Anterior cingulate cortex (tissue), 58 donors: ENCODE data around the gene CADPS.
A peak's percentile ranks its signal among the peaks of the same experiment; 100 is the strongest.

Source experiments
- DNase-seq, 58 donors: peaks; one replicate each; lab custom pipeline; 2025; lab: John Stamatoyannopoulos, UW

CADPS gene

DNA sequence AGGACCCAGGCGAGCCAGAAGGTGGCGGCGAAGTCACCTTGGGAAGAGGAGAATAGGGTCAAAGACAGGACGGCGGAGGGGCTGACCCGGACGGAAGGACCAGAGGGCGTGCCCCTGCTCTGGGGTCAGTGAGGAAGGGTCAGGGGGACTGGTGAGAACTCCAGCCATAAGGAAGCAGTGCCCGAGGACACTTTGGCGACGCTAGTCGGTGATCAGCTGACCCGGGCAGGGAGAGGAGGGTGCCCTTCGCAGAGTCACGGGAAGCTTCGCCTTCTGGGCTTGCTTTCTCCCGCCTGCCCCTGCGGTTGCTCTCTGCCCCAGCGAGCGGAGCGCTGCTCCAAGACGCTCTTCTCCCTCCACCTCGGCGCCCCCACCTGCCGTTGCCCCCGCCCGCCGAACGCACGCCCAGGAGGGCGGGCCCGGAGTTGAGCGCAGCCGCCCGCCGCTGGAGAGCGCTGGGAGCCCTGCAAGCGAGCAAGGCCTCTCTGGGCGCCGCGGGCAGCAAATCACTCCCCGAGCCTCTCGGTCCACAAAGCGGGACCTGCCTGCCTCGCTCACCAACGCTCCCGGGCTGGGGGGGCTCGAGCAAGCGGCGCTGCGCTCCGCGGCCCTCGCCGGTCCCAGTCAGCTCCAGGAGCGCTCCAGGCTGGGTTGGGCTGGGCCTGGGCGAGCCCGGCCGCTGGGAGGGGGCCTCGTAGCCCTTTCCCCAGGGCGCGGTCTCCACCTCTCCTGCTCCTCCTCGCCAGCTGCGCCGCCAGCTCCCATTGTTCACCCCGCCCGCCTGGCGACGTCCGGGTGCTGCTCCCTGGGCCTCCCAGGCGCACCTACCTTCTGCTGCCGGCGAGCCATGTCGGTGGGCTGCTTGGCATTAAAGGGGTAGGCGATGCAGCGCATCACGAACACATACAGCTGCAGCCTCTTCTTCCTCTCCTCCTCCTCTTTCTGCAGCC is 1.2 kb downstream of the CADPS start:
- DNase-seq, result peak in 57 of 58 donors; percentile 8 to 80 (median 52)

- DNase-seq, result peak in 10 of 58 donors; percentile 9 to 60 (median 29)
Observed at GRCh38 chr3:62873451-62873760, 1.8 kb downstream of the CADPS start.

DNA sequence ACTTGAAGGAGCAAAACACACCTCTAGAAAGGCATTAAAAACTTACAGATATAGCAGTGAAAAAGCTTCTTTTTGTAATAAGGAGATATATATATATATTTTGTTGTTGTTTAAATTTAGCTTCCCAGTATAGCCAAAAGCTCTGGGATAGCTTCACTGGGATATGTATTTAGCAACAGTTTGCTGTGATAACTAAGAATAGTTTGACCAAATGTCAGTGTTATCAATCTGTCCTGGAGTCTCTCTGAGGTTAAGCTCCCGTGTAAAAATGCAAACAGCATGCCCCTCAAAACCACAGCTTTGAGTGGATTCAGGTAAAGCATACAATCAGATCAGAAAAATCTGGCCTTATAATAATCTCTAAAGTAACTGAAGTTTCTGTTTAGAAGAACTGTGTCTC is 2.9 kb downstream of the CADPS start:
- DNase-seq, result no peak

DNA sequence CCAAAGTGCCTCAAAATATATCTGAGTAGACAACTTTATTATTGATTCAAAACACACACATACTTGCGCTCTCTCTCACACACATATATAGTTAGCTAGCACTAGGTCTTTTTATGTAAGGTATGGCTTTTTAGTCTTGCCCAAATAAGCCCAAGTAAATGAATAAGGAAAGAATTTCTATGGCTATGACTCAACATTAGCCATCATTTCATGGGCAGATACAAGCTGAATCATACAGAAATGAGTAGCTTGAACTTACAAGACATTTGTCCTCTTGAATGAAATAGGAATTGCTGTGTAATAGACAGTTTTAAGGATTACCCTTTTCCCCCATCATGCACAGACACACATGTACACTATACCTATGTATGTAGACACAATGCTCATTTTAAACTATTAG is 4.9 kb downstream of the CADPS start:
- DNase-seq, result no peak

DNA sequence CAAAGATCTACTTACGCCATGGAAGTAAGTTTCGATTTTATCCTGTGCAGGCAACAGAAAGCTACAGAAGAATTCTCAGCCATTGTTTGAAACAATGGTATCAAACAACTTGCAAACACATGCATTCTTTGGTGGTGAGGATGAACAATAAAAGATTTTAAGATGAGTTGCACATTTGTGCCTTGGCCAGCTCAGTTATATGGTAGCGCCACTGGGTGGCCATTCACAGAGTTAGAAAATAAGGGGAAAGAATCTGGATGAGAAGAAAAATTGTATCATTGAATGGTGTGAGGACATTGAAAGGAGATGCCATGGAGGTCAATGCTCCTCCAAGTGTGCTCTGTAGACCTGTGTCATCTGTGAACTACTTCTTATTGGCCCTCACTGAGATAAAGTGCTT is 11.6 kb downstream of the CADPS start:
- DNase-seq, result no peak

DNA sequence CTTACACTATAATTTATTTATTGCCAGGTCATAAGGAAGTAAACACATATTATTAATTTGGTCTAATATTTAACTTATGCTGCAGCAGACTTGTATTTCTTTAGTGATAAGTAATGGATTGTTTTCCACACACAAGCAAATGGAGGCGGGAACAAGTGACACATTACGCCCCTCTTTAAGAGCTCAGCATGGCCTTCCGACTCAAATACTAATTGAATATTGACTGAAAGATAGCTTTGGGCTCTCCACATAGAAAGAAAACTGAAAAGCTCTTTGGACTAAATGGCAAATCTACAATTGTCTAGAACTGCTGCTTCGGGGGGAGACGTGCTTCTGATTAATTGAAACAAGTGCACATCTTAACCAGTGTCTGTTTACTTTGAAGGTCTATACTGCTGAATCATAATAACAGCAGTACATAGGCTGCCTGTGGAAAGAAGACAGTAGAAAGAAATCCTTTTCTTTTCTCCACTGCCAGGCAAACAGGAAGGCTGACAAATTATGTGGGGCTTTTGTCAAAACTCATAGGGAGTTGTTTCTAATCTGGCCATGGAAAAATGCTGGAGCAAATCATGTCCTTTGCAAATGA is 15.9 kb downstream of the CADPS start:
- DNase-seq, result no peak

GRCh38 chr3:62845996-62846395 is 29.2 kb downstream of the CADPS start:
- DNase-seq, result no peak

GRCh38 chr3:62843508-62843907 is 31.7 kb downstream of the CADPS start:
- peak in 1 of 58 donors; percentile 1 for DNase-seq

DNA sequence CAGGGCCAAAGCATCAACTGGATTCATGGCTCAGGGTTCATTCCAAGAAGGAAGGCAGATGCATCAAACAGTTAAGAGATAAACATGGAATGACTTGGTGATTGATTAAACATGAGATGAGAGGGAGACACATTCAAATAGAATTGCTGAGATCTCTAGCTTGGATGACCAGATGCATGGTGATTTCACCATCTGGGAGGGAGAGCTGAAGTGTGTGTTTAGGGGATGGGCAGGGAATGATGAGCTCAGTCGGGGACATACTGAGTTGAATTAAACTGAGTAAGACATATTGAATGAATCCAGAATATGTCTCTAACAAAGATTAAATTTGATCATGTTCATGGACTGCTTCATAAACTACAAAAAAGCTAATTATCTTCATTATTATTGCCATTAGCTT is 35.5 kb downstream of the CADPS start:
- DNase-seq, result no peak

- DNase-seq, result no peak
Observed at GRCh38 chr3:62837145-62837787, 38.0 kb downstream of the CADPS start.

DNA sequence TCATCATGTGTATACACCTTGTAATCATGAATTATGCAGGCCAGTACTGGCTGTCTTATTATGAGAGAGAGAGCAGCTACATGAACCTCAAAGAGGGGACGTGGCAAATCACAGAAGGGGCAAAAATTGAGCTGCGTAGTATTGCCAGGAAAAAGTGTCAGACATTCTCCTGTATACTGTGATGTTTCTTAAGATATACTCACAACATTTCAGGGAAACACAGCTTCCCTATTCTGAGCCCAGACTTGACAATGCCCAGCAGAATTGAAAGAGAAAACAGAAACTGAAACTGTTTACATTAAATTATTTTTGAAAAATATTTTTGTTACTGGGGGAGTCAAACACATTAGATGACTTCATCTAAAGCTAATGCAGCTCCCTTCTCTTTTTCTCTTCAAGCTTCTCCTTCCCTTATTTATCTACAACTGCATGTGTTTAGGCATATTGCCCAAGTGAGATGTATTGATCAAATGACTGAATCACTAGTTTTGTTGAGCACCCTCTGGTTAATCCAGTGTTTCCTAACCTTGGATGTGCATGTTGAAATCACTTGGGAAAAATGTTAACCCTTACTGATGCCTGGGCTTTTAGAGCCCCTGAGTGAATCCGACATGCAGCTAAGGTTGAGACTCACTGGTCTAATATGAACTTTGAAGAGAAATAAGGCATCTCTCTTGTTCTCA is 39.5 kb downstream of the CADPS start:
- no peak for DNase-seq

DNA sequence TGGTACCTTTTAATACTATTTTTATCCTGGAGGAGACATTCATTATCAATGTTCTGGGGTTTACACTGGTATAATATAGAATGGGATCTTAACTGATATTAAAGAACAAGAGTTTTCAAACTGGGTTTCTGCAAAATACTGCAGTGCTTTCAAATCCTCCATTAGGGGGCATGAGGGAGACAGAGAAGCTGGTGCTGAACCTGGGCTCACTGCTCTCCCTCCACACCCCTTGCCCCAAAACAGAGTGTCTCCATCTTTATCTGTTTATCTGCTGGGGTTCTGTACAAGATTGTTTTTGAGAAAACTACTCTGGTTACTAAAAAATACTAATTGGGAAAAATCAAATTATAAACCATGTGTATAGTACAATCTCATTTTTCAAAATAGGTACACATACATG is 41.7 kb downstream of the CADPS start:
- no peak for DNase-seq

- peak in 5 of 58 donors; percentile 2 to 24 (median 10) for DNase-seq
Observed at GRCh38 chr3:62832553-62832952, 42.7 kb downstream of the CADPS start.

DNA sequence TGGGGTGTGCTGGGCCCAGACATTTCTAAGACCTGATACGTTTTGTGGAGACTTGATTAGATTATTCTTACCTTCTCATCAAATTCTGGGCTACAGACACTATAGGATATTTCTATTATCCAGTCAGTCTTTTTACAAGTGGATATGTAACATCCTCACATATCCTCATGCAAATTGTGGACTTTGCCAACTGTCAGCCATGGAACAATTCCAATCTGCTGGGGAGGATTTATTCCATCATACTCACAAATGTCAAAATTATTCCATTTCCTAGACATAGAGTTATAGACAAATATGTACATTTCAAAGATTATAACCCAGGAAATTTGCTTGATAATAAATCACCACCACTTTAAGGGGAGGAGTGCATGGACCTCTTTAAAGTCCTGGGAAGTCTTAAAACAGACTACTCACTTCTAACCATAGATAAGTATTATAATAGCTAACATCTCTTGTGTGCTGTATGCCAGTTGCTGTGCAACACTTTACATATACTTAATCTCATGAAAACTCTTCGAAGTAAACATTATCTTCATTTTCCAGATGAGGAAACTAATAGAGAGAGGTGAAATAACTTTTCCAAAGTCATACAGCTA is 44.4 kb downstream of the CADPS start:
- DNase-seq, result peak in 3 of 58 donors; percentile 2 to 7 (median 4)

GRCh38 chr3:62827550-62827949 is 47.7 kb downstream of the CADPS start:
- DNase-seq, result no peak

DNA sequence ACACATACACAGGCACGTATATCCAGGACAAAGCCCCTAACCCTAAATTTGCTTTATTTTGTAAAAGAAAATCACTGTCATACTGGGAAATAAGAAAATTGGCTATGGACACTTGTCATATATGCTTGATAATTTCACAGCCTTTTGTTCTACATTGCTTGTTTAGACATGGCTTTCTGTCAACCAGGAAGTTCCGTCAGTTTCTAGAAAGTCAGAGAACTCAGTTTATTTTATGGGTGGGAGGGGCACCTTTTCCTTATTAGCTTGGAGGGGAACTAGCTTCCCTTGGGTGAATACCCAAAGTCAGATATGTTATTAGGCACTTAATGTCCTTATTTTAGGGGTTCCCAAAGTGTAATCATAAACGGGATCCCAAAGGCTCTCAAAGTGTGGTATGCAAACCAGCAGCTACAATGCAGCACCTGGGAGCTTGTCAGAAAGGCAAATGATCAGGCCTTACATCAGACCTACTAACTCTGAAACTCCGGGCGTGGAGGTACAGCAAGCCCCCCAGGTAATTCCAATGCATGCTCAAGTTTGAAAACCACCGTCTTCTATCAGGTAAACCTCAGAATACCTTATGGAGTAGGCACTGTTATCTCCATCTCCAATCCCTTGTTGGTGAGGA is 50.1 kb downstream of the CADPS start:
- DNase-seq, result no peak

- DNase-seq, result no peak
Observed at GRCh38 chr3:62823461-62824050, 51.7 kb downstream of the CADPS start.

DNA sequence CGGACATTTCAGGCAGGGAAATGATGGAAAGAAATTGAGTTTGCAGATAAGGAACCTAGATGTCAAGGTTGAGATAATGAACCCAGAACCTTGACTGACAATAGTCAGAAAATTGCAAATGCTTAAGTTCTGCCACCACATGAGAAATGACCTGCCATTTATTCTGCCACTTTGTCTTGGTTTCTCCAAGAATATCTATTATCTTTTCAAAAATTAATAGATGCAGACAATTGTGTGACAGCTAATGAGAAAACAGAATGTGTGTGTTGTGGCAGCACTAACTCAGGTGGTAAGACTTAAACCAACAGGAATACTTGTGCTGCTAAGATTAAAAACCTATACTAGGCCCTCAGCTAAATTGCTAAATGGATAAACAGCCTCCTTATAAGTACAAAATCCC is 52.3 kb downstream of the CADPS start:
- DNase-seq, result no peak

DNA sequence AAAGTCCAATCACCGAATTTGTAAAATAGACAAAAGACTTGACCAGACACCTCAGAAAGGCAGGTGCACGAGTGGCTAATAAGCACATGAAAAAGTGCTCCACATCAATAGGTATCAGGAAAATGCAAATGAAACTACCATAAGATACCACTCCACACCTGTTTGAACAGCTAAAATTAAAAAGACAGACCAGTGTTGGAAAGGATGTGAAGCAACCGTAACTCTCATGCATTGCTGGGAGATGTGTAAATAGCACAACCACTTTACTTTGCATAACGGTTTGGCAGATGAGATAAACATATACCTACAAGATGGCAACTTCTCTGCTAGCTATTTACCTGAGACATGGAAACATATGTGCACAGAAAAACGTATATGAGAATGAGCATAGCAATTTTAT is 56.9 kb downstream of the CADPS start:
- DNase-seq, result no peak

DNA sequence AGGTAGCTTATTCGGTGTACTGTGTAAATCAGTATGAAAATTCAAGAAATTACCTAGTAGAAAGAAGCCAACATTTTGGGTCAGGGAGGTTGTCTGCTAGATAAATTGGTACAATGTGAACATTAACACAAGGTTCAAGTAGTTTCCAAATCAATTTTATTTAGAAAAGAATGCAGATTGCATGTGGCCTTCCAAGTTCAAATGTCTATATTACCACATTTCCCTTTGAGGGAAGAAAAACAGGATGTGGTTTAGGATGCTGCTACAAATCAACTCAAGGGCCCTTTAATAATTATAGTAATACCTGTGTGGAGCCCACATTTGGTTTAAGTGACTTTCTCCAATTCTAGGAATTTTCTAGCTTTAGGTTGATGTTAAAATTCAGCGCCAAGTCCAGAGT is 57.5 kb downstream of the CADPS start:
- DNase-seq, result no peak
